ENCODE measurements around the gene ZNF579.

ZNF579 gene

GRCh38 chr19:55619286-55619685 lies 38.6 kb upstream of the ZNF579 start:
- Histone ChIP-seq H3K27me3 (ENCODE audit: control insufficient read depth, insufficient read depth, low read length) (no peaks in the 10 kb centered on the region), H3K4me3 (ENCODE audit: low read length) (no peak overlapping the region), H3K9ac (ENCODE audit: low read length) (no peak overlapping the region), H3K4me1 (ENCODE audit: control insufficient read depth, insufficient read depth, low read length) (peaks cover 8% of the 10 kb centered on the region), H3K9me3 (ENCODE audit: control insufficient read depth, low read length) (no peaks in the 10 kb centered on the region), H3K36me3 (ENCODE audit: control insufficient read depth, insufficient read depth, low read length) (peaks cover 4% of the 10 kb centered on the region)

DNA sequence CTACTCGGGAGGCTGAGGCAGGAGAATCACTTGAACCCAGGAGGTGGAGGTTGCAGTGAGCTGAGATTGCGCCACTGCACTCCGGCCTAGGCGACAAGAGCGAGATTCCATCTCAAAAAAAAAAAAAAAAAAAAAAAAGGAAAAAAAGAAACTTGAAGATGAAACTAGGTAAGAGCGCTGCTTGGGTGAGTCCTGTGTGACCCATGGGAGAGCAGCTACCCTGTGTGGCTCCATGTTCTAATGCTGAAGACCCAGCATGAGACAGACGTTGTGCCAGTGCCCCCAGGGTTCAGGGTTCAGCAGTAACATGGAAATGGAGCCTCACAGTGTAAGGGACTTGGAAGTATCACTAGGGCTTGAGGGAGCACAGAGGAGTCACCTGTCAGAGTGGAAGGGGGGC lies 37.8 kb upstream of the ZNF579 start:
- no peak overlapping the region for H3K9ac ChIP-seq (ENCODE audit: low read length)
- H3K4me3 ChIP-seq (ENCODE audit: low read length), result no peak overlapping the region
- H3K4me1 ChIP-seq (ENCODE audit: control insufficient read depth, insufficient read depth, low read length), result peaks cover 2% of the 10 kb centered on the region
- no peaks in the 10 kb centered on the region for H3K27me3 ChIP-seq (ENCODE audit: control insufficient read depth, insufficient read depth, low read length)
- no peaks in the 10 kb centered on the region for H3K9me3 ChIP-seq (ENCODE audit: control insufficient read depth, low read length)
- peaks cover 4% of the 10 kb centered on the region for H3K36me3 ChIP-seq (ENCODE audit: control insufficient read depth, insufficient read depth, low read length)

- H3K9me3 ChIP-seq (ENCODE audit: control insufficient read depth, low read length), result no peaks in the 10 kb centered on the region
- H3K9ac ChIP-seq (ENCODE audit: low read length), result no peak overlapping the region
- no peak overlapping the region for H3K4me3 ChIP-seq (ENCODE audit: low read length)
- H3K36me3 ChIP-seq (ENCODE audit: control insufficient read depth, insufficient read depth, low read length), result peaks cover 4% of the 10 kb centered on the region
- H3K4me1 ChIP-seq (ENCODE audit: control insufficient read depth, insufficient read depth, low read length), result no peaks in the 10 kb centered on the region
- no peaks in the 10 kb centered on the region for H3K27me3 ChIP-seq (ENCODE audit: control insufficient read depth, insufficient read depth, low read length)
These were observed 36.8 kb upstream of the ZNF579 start for GRCh38 chr19:55617426-55617825.

GRCh38 chr19:55616395-55616875 lies 35.8 kb upstream of the ZNF579 start:
- Histone ChIP-seq H3K27me3 (ENCODE audit: control insufficient read depth, insufficient read depth, low read length) (no peaks in the 10 kb centered on the region), H3K4me3 (ENCODE audit: low read length) (no peak overlapping the region), H3K9ac (ENCODE audit: low read length) (no peak overlapping the region), H3K9me3 (ENCODE audit: control insufficient read depth, low read length) (no peaks in the 10 kb centered on the region), H3K36me3 (ENCODE audit: control insufficient read depth, insufficient read depth, low read length) (peaks cover 4% of the 10 kb centered on the region), H3K4me1 (ENCODE audit: control insufficient read depth, insufficient read depth, low read length) (peaks cover 7% of the 10 kb centered on the region)

GRCh38 chr19:55615543-55616394 lies 35.1 kb upstream of the ZNF579 start:
- H3K9me3 ChIP-seq (ENCODE audit: control insufficient read depth, low read length), result no peaks in the 10 kb centered on the region
- peaks cover 7% of the 10 kb centered on the region for H3K4me1 ChIP-seq (ENCODE audit: control insufficient read depth, insufficient read depth, low read length)
- H3K36me3 ChIP-seq (ENCODE audit: control insufficient read depth, insufficient read depth, low read length), result peaks cover 4% of the 10 kb centered on the region
- H3K9ac ChIP-seq (ENCODE audit: low read length), result no peak overlapping the region
- H3K4me3 ChIP-seq (ENCODE audit: low read length), result no peak overlapping the region
- no peaks in the 10 kb centered on the region for H3K27me3 ChIP-seq (ENCODE audit: control insufficient read depth, insufficient read depth, low read length)

- peaks cover 4% of the 10 kb centered on the region for H3K36me3 ChIP-seq (ENCODE audit: control insufficient read depth, insufficient read depth, low read length)
These were observed 34.3 kb upstream of the ZNF579 start for GRCh38 chr19:55614711-55615542.

DNA sequence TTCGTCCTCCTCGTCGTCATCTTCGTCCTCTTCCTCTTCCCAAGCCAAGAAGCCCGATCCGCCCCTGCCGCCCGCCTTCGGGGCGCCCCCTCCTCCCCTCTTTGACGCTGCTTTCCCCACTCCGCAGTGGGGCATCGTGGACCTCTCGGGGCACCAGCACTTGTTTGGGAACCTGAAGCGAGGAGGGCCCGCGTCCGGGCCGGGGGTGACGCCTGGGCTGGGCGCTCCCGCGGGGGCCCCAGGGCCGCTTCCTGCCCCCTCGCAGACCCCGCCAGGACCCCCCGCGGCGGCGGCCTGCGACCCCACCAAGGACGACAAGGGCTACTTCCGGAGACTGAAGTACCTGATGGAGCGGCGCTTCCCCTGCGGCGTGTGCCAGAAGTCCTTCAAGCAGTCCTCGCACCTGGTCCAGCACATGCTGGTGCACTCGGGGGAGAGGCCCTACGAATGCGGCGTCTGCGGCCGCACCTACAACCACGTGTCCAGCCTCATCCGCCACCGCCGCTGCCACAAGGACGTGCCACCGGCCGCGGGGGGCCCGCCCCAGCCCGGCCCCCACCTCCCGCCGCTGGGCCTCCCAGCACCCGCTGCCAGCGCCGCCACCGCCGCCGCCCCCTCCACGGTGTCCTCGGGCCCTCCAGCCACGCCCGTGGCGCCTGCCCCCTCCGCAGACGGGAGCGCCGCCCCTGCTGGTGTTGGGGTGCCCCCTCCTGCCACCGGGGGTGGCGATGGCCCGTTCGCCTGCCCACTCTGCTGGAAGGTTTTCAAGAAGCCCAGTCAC lies 33.5 kb upstream of the ZNF579 start:
- H3K9me3 ChIP-seq (ENCODE audit: control insufficient read depth, low read length), result no peaks in the 10 kb centered on the region
- H3K4me1 ChIP-seq (ENCODE audit: control insufficient read depth, insufficient read depth, low read length), result peaks cover 7% of the 10 kb centered on the region
- no peak overlapping the region for H3K9ac ChIP-seq (ENCODE audit: low read length)
- H3K4me3 ChIP-seq (ENCODE audit: low read length), result no peak overlapping the region
- no peaks in the 10 kb centered on the region for H3K27me3 ChIP-seq (ENCODE audit: control insufficient read depth, insufficient read depth, low read length)
- peaks cover 4% of the 10 kb centered on the region for H3K36me3 ChIP-seq (ENCODE audit: control insufficient read depth, insufficient read depth, low read length)

More at GRCh38 chr19:55614711-55615542, 34.3 kb upstream of the ZNF579 start:
- Histone ChIP-seq H3K4me3 (ENCODE audit: low read length) (no peak overlapping the region), H3K4me1 (ENCODE audit: control insufficient read depth, insufficient read depth, low read length) (peaks cover 7% of the 10 kb centered on the region), H3K9ac (ENCODE audit: low read length) (no peak overlapping the region), H3K9me3 (ENCODE audit: control insufficient read depth, low read length) (no peaks in the 10 kb centered on the region), H3K27me3 (ENCODE audit: control insufficient read depth, insufficient read depth, low read length) (no peaks in the 10 kb centered on the region)

DNA sequence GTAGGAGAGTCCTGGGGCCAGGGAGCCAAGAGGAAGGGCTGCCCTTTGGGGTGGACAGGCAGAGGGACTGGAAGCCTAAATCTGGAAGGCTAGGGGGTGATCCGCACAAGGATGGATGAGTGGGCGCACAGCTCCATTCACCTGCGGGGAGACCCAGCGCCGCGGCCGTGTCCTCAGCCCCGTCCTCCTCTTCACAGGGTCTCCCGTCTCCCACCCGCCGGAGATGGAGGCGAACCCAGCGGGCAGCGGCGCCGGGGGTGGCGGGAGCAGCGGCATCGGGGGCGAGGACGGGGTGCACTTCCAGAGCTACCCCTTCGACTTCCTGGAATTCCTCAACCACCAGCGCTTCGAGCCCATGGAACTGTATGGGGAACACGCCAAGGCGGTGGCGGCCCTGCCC lies 32.7 kb upstream of the ZNF579 start:
- H3K36me3 ChIP-seq (ENCODE audit: control insufficient read depth, insufficient read depth, low read length), result peaks cover 4% of the 10 kb centered on the region
- H3K9ac ChIP-seq (ENCODE audit: low read length), result no peak overlapping the region
- H3K4me3 ChIP-seq (ENCODE audit: low read length), result no peak overlapping the region
- no peaks in the 10 kb centered on the region for H3K27me3 ChIP-seq (ENCODE audit: control insufficient read depth, insufficient read depth, low read length)
- H3K4me1 ChIP-seq (ENCODE audit: control insufficient read depth, insufficient read depth, low read length), result peaks cover 7% of the 10 kb centered on the region
- no peaks in the 10 kb centered on the region for H3K9me3 ChIP-seq (ENCODE audit: control insufficient read depth, low read length)

DNA sequence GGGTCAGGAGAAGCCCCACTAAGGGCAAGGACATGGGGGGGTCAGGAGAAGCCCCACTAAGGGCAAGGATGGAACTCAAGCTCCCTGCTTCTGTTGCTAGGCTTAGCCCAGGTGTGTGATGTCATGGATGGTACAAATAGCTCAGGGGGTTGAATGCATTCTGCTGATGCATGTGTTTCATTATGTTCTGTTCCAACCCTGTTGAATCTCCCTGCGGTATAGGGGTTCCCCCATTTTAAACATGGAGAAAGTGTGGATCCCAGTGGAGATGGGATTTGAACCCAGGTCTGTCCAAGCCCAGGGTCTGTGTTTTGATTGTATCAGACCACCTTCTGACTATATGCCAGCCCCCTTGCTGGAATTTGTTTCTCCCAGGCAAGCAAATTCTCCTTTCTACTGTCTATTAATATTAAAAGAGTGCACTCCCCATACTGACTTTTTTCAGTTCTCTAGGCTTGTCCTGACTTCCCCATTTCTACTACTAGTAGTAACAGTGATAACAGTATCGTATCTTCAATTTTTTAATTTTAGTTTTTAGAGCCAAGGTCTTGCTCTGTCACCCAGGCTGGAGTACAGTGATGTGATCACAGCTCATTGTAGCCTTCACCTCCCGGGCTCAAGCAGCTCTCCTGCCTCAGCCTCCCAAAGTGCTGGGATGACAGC lies 31.5 kb upstream of the ZNF579 start:
- H3K27me3 ChIP-seq (ENCODE audit: control insufficient read depth, insufficient read depth, low read length), result no peaks in the 10 kb centered on the region
- no peak overlapping the region for H3K4me3 ChIP-seq (ENCODE audit: low read length)
- H3K4me1 ChIP-seq (ENCODE audit: control insufficient read depth, insufficient read depth, low read length), result peaks cover 7% of the 10 kb centered on the region
- no peaks in the 10 kb centered on the region for H3K36me3 ChIP-seq (ENCODE audit: control insufficient read depth, insufficient read depth, low read length)
- H3K9ac ChIP-seq (ENCODE audit: low read length), result no peak overlapping the region
- no peaks in the 10 kb centered on the region for H3K9me3 ChIP-seq (ENCODE audit: control insufficient read depth, low read length)

- H3K9ac ChIP-seq (ENCODE audit: low read length), result no peak overlapping the region
- no peak overlapping the region for H3K4me3 ChIP-seq (ENCODE audit: low read length)
- peaks cover 14% of the 10 kb centered on the region for H3K4me1 ChIP-seq (ENCODE audit: control insufficient read depth, insufficient read depth, low read length)
- no peaks in the 10 kb centered on the region for H3K36me3 ChIP-seq (ENCODE audit: control insufficient read depth, insufficient read depth, low read length)
- no peaks in the 10 kb centered on the region for H3K27me3 ChIP-seq (ENCODE audit: control insufficient read depth, insufficient read depth, low read length)
- H3K9me3 ChIP-seq (ENCODE audit: control insufficient read depth, low read length), result no peaks in the 10 kb centered on the region
These were observed 30.8 kb upstream of the ZNF579 start for GRCh38 chr19:55611300-55611982.

DNA sequence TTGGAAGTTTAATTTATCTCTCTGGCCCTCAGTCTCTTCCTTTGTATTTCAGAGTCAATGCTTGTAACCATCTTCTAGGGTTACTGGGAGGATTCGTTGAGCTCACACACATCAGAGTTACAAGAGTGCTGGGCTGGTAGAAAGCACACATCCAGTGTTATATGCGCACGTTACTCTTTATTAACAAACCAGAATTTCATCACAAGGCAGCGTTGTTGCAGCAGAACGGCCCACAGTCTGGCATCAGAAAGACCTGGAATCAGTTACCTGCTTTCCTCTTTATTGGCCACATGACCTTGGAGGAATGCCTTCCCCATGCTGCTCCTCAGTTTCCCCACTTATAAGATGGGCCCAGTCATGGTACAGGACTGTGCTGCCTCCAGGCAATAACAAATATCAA lies 28.7 kb upstream of the ZNF579 start:
- Histone ChIP-seq H3K9me3 (ENCODE audit: control insufficient read depth, low read length) (no peaks in the 10 kb centered on the region), H3K4me1 (ENCODE audit: control insufficient read depth, insufficient read depth, low read length) (peaks cover 16% of the 10 kb centered on the region)

More for the DNA sequence above, 28.7 kb upstream of the ZNF579 start:
- Histone ChIP-seq H3K9ac (ENCODE audit: low read length) (no peak overlapping the region), H3K36me3 (ENCODE audit: control insufficient read depth, insufficient read depth, low read length) (no peaks in the 10 kb centered on the region), H3K4me3 (ENCODE audit: low read length) (no peak overlapping the region), H3K27me3 (ENCODE audit: control insufficient read depth, insufficient read depth, low read length) (no peaks in the 10 kb centered on the region)
